HL-60 (cell line): ENCODE measurements around the gene TRIM26.

Experiments used
- CTCF ChIP-seq: IDR thresholded peaks from one replicate; pipeline ENCODE4 v1.5.1; 2011; ENCODE audit warnings: low read length, control low read depth, inconsistent platforms; ENCODE audit not compliant: insufficient read depth
- GABPA ChIP-seq: IDR thresholded peaks from 2 replicates; pipeline ENCODE4 v1.6.1; 2012; ENCODE audit warnings: low read depth
- POLR2AphosphoS5 ChIP-seq: IDR thresholded peaks from 2 replicates; pipeline ENCODE4 v1.6.1; 2012; ENCODE audit warnings: low read depth
- REST ChIP-seq: IDR thresholded peaks from 2 replicates; pipeline ENCODE4 v1.6.1; 2012; ENCODE audit warnings: low read depth; ENCODE audit not compliant: insufficient replicate concordance
- SPI1 ChIP-seq: IDR thresholded peaks from 2 replicates; pipeline ENCODE4 v1.6.1; 2012; ENCODE audit warnings: low read depth, mild to moderate bottlenecking, borderline replicate concordance

- no peak for TF ChIP-seq CTCF
- no peak for TF ChIP-seq POLR2AphosphoS5
- no peak for TF ChIP-seq REST
- no peak for TF ChIP-seq GABPA
- no peak for TF ChIP-seq SPI1
These were observed 21.1 kb downstream of the TRIM26 start for GRCh38 chr6:30192076-30192475.
